ENCODE results near the gene MAP1LC3B2.

The MAP1LC3B2 gene

DNA sequence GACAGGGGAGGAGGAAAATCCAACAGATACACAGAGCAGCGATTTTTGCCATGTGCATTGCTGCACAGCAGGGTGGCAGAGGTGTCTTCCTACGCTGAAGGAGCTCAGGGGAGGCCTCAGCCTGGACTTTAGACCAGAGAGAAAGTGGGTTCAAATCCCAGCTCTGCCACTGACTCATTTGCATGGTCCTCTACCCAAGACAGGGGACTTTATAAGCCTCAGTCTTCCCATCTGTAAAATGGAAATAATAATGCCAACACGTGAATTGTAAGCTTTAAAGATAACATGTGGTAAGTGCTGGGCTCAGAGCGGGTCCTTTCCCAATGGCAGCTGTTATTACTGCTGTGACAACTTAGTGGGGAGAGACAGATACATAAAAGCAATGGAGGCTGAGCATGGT lies 62.0 kb downstream of the MAP1LC3B2 start:
- TF ChIP-seq CTCF (conservative IDR thresholded peaks at IDR 0.05; ENCODE audit: low read depth, low read length), result no peak
- Histone ChIP-seq H3K27me3 (ENCODE audit: insufficient read depth, low read depth) (no peaks in the 10 kb centered on the region), H3K4me1 (ENCODE audit: low read depth, poor library complexity, severe bottlenecking) (no peaks in the 10 kb centered on the region), H3K79me2 (ENCODE audit: insufficient read depth, low read depth) (no peaks in the 10 kb centered on the region), H3K4me2 (no peak overlapping the region), H3K9ac (no peak overlapping the region), H3K27ac (no peak overlapping the region), H2AFZ (ENCODE audit: low read depth) (no peak overlapping the region), H4K20me1 (ENCODE audit: insufficient read depth) (no peaks in the 10 kb centered on the region), H3K4me3 (IDR thresholded peaks at IDR 0.05; ENCODE audit: insufficient read depth, low read depth, low read length) (no peak overlapping the region), H3K36me3 (ENCODE audit: insufficient read depth) (no peaks in the 10 kb centered on the region)

DNA sequence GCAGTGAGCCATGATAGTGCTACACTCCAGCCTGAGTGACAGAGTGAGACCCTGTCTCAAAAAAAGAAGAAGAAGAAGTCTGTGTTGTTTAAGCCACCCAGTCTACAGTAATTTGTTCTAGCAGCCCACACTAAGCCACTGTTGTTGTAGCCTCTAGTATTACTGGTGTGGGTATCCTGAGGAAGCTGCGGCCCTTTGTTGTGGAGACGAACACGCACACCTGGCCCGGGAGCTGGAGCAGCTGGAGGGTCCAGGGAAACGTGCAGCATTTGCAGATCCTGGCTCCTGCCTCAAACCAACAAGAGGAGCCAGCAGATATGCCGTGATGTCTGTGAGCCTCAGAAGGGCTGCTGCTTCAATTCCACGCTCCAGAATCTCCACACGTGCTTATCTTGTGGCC lies 65.3 kb downstream of the MAP1LC3B2 start:
- no peaks in the 10 kb centered on the region for H3K4me1 ChIP-seq (ENCODE audit: low read depth, poor library complexity, severe bottlenecking)
- H3K36me3 ChIP-seq (ENCODE audit: insufficient read depth), result no peaks in the 10 kb centered on the region
- H3K4me3 ChIP-seq (IDR thresholded peaks at IDR 0.05; ENCODE audit: insufficient read depth, low read depth, low read length), result no peak overlapping the region
- no peaks in the 10 kb centered on the region for H3K79me2 ChIP-seq (ENCODE audit: insufficient read depth, low read depth)
- TF ChIP-seq CTCF (conservative IDR thresholded peaks at IDR 0.05; ENCODE audit: low read depth, low read length), result no peak
- no peaks in the 10 kb centered on the region for H4K20me1 ChIP-seq (ENCODE audit: insufficient read depth)
- no peak overlapping the region for H3K4me2 ChIP-seq
- H3K27me3 ChIP-seq (ENCODE audit: insufficient read depth, low read depth), result no peaks in the 10 kb centered on the region
- H3K27ac ChIP-seq, result no peak overlapping the region
- H3K9ac ChIP-seq, result no peak overlapping the region
- H2AFZ ChIP-seq (ENCODE audit: low read depth), result no peak overlapping the region

DNA sequence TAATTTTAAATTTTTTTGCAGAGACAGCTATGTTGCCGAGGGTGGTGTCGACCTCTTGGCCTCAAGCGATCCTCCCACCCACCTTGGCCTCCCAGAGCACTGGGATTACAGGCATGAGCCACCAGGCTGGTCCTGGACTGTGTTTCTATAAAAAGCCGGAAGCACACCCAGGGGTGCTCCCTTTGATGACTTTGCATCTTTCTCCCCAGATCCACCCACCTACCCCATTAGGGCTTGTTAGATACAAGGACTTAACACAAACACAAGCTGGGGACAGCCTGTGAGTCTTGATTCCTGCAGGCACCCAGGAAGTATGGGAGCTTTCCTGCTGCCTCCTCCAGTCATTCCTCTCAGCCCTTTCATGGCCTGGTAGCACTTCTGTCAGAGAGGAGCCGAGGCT lies 67.0 kb downstream of the MAP1LC3B2 start:
- Histone ChIP-seq H3K4me1 (ENCODE audit: low read depth, poor library complexity, severe bottlenecking) (no peaks in the 10 kb centered on the region), H3K9ac (no peak overlapping the region), H2AFZ (ENCODE audit: low read depth) (no peak overlapping the region), H3K27me3 (ENCODE audit: insufficient read depth, low read depth) (no peaks in the 10 kb centered on the region), H3K4me2 (no peak overlapping the region), H3K36me3 (ENCODE audit: insufficient read depth) (no peaks in the 10 kb centered on the region), H4K20me1 (ENCODE audit: insufficient read depth) (no peaks in the 10 kb centered on the region), H3K4me3 (IDR thresholded peaks at IDR 0.05; ENCODE audit: insufficient read depth, low read depth, low read length) (no peak overlapping the region), H3K79me2 (ENCODE audit: insufficient read depth, low read depth) (no peaks in the 10 kb centered on the region), H3K27ac (no peak overlapping the region)
- TF ChIP-seq CTCF (conservative IDR thresholded peaks at IDR 0.05; ENCODE audit: low read depth, low read length), result no peak

Measured in KMS-11 (cell line).